GM23338 (cell line): Measurements from ENCODE around the gene SERTAD1.

Experiments used
- CREB1 ChIP-seq: fragments of 250-450 bp; sonication (Bioruptor Pico); IDR thresholded peaks from 2 replicates; pipeline ENCODE4 v1.5.0; 2020; ENCODE audit warnings: low read depth, mild to moderate bottlenecking, moderate library complexity
- CTCF ChIP-seq, 2 experiments: fragments of 200-600 bp in 1 of 2; sonication (generic) in 1 of 2; conservative IDR thresholded peaks; 2 replicates each; pipeline versions ENCODE4 v1.5.1 to v1.6.1; 2016 to 2017; ENCODE audit warnings: antibody characterized with exemption in 2 of 2, low read depth in 2 of 2, mild to moderate bottlenecking in 2 of 2, moderate library complexity in 1 of 2
- ETS1 ChIP-seq: IDR thresholded peaks from 2 replicates; pipeline ENCODE4 v1.6.1; 2016; ENCODE audit warnings: antibody characterized with exemption
- EZH2 ChIP-seq: fragments of 200-600 bp; sonication (generic); IDR thresholded peaks from one replicate; pipeline ENCODE4 v1.8.0; 2017; ENCODE audit warnings: antibody characterized with exemption, mild to moderate bottlenecking, low read depth; ENCODE audit not compliant: unreplicated experiment
- EZH2phosphoT487 ChIP-seq: fragments of 200-600 bp; sonication (generic); IDR thresholded peaks from one replicate; pipeline ENCODE4 v1.8.1; 2018; ENCODE audit warnings: antibody characterized with exemption; ENCODE audit not compliant: unreplicated experiment
- JUNB ChIP-seq: IDR thresholded peaks from one replicate; pipeline ENCODE4 v1.6.1; 2016; ENCODE audit warnings: antibody characterized with exemption; ENCODE audit not compliant: unreplicated experiment
- POLR2AphosphoS5 ChIP-seq: IDR thresholded peaks from 2 replicates; pipeline ENCODE4 v1.6.1; 2016; ENCODE audit warnings: antibody characterized with exemption, low read depth
- REST ChIP-seq: IDR thresholded peaks from one replicate; pipeline ENCODE4 v1.6.1; 2018; ENCODE audit warnings: antibody characterized with exemption; ENCODE audit not compliant: unreplicated experiment
- ZNF331 ChIP-seq: fragments of 250-450 bp; sonication (Bioruptor Pico); IDR thresholded peaks from 2 replicates; pipeline ENCODE4 v1.5.0; 2020; ENCODE audit warnings: low read depth, mild to moderate bottlenecking, moderate library complexity

GRCh38 chr19:40383668-40384248 is 42.0 kb downstream of the SERTAD1 start:
- TF ChIP-seq REST (no peak), CTCF (conservative IDR thresholded peaks at IDR 0.05; ENCODE audit: low read depth in 2 of 2) (no peak), ZNF331 (CRISPR knock-in tag) (no peak), POLR2AphosphoS5 (no peak), EZH2phosphoT487 (no peak), CREB1 (CRISPR knock-in tag) (no peak), EZH2 (no peak), ETS1 (no peak), JUNB (no peak)
